GM13977 (cell line): ENCODE measurements around the gene LAMA4.

ENCODE experiments used
- DNase-seq: peaks from one replicate; pipeline ENCODE4 v3.0.0; 2012; ENCODE audit warnings: low spot score
- CTCF ChIP-seq: IDR thresholded peaks from 2 replicates; pipeline ENCODE4 v1.5.1; 2012; ENCODE audit warnings: mild to moderate bottlenecking, control low read depth; ENCODE audit not compliant: insufficient read depth; ENCODE audit errors: extremely low read depth, missing control alignments
- in situ Hi-C: fragments of 300-500 bp; cut with MboI; formaldehyde crosslinking; loops from one replicate; pipeline ENCODE4 v1.12.0; 2022; ENCODE audit warnings: low sequenced_read_pairs, low pct_unique_long_range_greater_than_20kb, mixed read lengths, inconsistent platforms; ENCODE audit not compliant: unreplicated experiment

The LAMA4 gene

GRCh38 chr6:112199001-112199403, 55.4 kb downstream of the LAMA4 start:
- DNase-seq: no peak
- in situ Hi-C loops: loop anchor here (25.0 kb wide), 1 partner anchor 1713 kb away; no protein-coding TSS in a partner anchor
- no peak for TF ChIP-seq CTCF

- in situ Hi-C loops: loop anchor here (25.0 kb wide), 1 partner anchor 1714 kb away; no protein-coding TSS in a partner anchor
- no peak for TF ChIP-seq CTCF
Measured at GRCh38 chr6:112198582-112198981, 55.8 kb downstream of the LAMA4 start.

GRCh38 chr6:112197636-112198035, 56.7 kb downstream of the LAMA4 start:
- TF ChIP-seq CTCF: no peak
- DNase-seq: no peak
- in situ Hi-C loops: loop anchor here (25.0 kb wide), 1 partner anchor 1715 kb away; no protein-coding TSS in a partner anchor

More at GRCh38 chr6:112198582-112198981, 55.8 kb downstream of the LAMA4 start:
- DNase-seq: no peak

GRCh38 chr6:112196306-112196705, 58.1 kb downstream of the LAMA4 start:
- no peak for DNase-seq
- no peak for TF ChIP-seq CTCF
- in situ Hi-C loops: loop anchor here (25.0 kb wide), 1 partner anchor 1716 kb away; no protein-coding TSS in a partner anchor

DNA sequence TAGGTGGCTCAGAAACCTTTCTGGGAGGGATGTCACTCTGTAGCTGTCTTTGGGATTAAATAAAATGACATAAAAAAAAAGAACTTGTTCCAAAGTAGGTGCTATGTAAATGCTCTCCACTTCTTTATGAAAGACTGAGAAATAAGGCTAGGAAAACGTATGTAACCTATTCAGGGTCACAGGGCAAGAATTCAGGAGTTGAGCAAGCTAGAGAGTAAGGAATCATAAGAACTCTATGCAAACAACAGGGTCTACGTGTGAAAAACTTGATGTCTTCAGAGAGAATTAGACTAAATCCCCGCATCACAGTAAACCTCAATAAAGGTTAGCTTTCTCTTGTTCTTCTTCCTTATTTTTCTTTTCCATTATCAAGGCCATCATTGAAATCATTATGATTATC, 59.2 kb downstream of the LAMA4 start:
- in situ Hi-C loops: loop anchor here (25.0 kb wide), 1 partner anchor 1717 kb away; no protein-coding TSS in a partner anchor
- no peak for DNase-seq
- no peak for TF ChIP-seq CTCF

- in situ Hi-C loops: loop anchor here (25.0 kb wide), 1 partner anchor 1718 kb away; no protein-coding TSS in a partner anchor
- no peak for DNase-seq
- no peak for TF ChIP-seq CTCF
Measured at GRCh38 chr6:112194511-112194910, 59.9 kb downstream of the LAMA4 start.
